GM23338 (cell line): ENCODE measurements around the gene ARL5A. TPM values are rescaled to one million over a fixed set of nuclear protein-coding genes. Genes with fewer than 3 reads are reported as not detected.

Experiments
- EZH2phosphoT487 ChIP-seq: fragments of 200-600 bp; sonication (generic); IDR thresholded peaks from one replicate; pipeline ENCODE4 v1.8.1; 2018; ENCODE audit warnings: antibody characterized with exemption; ENCODE audit not compliant: unreplicated experiment
- STAT1 ChIP-seq: IDR thresholded peaks from one replicate; pipeline ENCODE4 v1.6.1; 2016; ENCODE audit warnings: antibody characterized with exemption; ENCODE audit not compliant: unreplicated experiment
- ZNF331 ChIP-seq: fragments of 250-450 bp; sonication (Bioruptor Pico); IDR thresholded peaks from 2 replicates; pipeline ENCODE4 v1.5.0; 2020; ENCODE audit warnings: low read depth, mild to moderate bottlenecking, moderate library complexity
- polyA plus RNA-seq: library from polyadenylated mRNA; unstranded; fragments of >200 nt; fragmentation: Nextera tagmentation; extraction: Ambion mirVana; gene quantifications from 2 replicates; pipeline ENCODE4 v1.2.1, GENCODE V29; 2016
- total RNA-seq: library from RNA; depleted of rRNA; stranded (reverse); fragments of >200 nt; shearing (Covaris generic); gene quantifications from 2 replicates; pipeline ENCODE4 v1.2.3, GENCODE V29; 2014
- TF ChIP-seq, protein P1 (sequence below): IDR thresholded peaks from one replicate; pipeline ENCODE4 v1.6.1; 2018; ENCODE audit warnings: antibody characterized with exemption; ENCODE audit not compliant: unreplicated experiment
- TF ChIP-seq, protein P2 (sequence below): fragments of 250-450 bp; sonication (Bioruptor Pico); IDR thresholded peaks from 2 replicates; pipeline ENCODE4 v1.5.0; 2020; ENCODE audit warnings: mild to moderate bottlenecking, moderate library complexity
- TF ChIP-seq, protein P3 (sequence below), 2 experiments: fragments of 200-600 bp in 1 of 2; sonication (generic) in 1 of 2; conservative IDR thresholded peaks; 2 replicates each; pipeline versions ENCODE4 v1.5.1 to v1.6.1; 2016 to 2017; ENCODE audit warnings: antibody characterized with exemption in 2 of 2, low read depth in 2 of 2, mild to moderate bottlenecking in 2 of 2, moderate library complexity in 1 of 2

ARL5A gene
- total and polyA plus RNA-seq, 2 experiments from 2014 or later, result 26.8 to 104 TPM

DNA sequence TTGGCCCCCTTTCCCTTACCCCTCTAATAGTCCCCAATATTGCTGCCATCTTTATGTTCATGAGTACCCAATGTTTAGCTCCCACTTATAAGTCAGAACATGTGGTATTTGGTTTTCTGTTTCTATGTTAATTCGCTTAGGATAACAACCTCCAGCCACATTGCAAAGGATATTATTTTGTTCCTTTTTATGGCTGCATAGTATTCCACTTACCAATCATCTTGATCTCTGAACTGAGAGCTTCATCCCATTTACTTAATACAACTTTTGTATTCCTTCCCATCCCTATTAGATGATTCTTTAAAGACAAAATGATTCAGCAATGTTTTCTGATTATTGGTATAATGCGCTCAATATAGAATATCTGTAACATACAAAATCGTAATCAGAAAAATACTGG is 36.7 kb downstream of the ARL5A start (continued):
- TF ChIP-seq, protein P1, sequence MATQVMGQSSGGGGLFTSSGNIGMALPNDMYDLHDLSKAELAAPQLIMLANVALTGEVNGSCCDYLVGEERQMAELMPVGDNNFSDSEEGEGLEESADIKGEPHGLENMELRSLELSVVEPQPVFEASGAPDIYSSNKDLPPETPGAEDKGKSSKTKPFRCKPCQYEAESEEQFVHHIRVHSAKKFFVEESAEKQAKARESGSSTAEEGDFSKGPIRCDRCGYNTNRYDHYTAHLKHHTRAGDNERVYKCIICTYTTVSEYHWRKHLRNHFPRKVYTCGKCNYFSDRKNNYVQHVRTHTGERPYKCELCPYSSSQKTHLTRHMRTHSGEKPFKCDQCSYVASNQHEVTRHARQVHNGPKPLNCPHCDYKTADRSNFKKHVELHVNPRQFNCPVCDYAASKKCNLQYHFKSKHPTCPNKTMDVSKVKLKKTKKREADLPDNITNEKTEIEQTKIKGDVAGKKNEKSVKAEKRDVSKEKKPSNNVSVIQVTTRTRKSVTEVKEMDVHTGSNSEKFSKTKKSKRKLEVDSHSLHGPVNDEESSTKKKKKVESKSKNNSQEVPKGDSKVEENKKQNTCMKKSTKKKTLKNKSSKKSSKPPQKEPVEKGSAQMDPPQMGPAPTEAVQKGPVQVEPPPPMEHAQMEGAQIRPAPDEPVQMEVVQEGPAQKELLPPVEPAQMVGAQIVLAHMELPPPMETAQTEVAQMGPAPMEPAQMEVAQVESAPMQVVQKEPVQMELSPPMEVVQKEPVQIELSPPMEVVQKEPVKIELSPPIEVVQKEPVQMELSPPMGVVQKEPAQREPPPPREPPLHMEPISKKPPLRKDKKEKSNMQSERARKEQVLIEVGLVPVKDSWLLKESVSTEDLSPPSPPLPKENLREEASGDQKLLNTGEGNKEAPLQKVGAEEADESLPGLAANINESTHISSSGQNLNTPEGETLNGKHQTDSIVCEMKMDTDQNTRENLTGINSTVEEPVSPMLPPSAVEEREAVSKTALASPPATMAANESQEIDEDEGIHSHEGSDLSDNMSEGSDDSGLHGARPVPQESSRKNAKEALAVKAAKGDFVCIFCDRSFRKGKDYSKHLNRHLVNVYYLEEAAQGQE, result no peak
- TF ChIP-seq, protein P2, sequence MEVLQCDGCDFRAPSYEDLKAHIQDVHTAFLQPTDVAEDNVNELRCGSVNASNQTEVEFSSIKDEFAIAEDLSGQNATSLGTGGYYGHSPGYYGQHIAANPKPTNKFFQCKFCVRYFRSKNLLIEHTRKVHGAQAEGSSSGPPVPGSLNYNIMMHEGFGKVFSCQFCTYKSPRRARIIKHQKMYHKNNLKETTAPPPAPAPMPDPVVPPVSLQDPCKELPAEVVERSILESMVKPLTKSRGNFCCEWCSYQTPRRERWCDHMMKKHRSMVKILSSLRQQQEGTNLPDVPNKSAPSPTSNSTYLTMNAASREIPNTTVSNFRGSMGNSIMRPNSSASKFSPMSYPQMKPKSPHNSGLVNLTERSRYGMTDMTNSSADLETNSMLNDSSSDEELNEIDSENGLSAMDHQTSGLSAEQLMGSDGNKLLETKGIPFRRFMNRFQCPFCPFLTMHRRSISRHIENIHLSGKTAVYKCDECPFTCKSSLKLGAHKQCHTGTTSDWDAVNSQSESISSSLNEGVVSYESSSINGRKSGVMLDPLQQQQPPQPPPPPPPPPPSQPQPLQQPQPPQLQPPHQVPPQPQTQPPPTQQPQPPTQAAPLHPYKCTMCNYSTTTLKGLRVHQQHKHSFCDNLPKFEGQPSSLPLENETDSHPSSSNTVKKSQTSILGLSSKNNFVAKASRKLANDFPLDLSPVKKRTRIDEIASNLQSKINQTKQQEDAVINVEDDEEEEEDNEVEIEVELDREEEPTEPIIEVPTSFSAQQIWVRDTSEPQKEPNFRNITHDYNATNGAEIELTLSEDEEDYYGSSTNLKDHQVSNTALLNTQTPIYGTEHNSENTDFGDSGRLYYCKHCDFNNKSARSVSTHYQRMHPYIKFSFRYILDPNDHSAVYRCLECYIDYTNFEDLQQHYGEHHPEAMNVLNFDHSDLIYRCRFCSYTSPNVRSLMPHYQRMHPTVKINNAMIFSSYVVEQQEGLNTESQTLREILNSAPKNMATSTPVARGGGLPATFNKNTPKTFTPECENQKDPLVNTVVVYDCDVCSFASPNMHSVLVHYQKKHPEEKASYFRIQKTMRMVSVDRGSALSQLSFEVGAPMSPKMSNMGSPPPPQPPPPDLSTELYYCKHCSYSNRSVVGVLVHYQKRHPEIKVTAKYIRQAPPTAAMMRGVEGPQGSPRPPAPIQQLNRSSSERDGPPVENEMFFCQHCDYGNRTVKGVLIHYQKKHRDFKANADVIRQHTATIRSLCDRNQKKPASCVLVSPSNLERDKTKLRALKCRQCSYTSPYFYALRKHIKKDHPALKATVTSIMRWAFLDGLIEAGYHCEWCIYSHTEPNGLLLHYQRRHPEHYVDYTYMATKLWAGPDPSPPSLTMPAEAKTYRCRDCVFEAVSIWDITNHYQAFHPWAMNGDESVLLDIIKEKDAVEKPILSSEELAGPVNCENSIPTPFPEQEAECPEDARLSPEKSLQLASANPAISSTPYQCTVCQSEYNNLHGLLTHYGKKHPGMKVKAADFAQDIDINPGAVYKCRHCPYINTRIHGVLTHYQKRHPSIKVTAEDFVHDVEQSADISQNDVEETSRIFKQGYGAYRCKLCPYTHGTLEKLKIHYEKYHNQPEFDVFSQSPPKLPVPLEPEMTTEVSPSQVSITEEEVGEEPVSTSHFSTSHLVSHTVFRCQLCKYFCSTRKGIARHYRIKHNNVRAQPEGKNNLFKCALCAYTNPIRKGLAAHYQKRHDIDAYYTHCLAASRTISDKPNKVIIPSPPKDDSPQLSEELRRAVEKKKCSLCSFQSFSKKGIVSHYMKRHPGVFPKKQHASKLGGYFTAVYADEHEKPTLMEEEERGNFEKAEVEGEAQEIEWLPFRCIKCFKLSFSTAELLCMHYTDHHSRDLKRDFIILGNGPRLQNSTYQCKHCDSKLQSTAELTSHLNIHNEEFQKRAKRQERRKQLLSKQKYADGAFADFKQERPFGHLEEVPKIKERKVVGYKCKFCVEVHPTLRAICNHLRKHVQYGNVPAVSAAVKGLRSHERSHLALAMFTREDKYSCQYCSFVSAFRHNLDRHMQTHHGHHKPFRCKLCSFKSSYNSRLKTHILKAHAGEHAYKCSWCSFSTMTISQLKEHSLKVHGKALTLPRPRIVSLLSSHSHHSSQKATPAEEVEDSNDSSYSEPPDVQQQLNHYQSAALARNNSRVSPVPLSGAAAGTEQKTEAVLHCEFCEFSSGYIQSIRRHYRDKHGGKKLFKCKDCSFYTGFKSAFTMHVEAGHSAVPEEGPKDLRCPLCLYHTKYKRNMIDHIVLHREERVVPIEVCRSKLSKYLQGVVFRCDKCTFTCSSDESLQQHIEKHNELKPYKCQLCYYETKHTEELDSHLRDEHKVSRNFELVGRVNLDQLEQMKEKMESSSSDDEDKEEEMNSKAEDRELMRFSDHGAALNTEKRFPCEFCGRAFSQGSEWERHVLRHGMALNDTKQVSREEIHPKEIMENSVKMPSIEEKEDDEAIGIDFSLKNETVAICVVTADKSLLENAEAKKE (CRISPR knock-in tag), result no peak
- TF ChIP-seq, protein P3, sequence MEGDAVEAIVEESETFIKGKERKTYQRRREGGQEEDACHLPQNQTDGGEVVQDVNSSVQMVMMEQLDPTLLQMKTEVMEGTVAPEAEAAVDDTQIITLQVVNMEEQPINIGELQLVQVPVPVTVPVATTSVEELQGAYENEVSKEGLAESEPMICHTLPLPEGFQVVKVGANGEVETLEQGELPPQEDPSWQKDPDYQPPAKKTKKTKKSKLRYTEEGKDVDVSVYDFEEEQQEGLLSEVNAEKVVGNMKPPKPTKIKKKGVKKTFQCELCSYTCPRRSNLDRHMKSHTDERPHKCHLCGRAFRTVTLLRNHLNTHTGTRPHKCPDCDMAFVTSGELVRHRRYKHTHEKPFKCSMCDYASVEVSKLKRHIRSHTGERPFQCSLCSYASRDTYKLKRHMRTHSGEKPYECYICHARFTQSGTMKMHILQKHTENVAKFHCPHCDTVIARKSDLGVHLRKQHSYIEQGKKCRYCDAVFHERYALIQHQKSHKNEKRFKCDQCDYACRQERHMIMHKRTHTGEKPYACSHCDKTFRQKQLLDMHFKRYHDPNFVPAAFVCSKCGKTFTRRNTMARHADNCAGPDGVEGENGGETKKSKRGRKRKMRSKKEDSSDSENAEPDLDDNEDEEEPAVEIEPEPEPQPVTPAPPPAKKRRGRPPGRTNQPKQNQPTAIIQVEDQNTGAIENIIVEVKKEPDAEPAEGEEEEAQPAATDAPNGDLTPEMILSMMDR (conservative IDR thresholded peaks at IDR 0.05; ENCODE audit: low read depth in 2 of 2), result no peak
- TF ChIP-seq ZNF331, result no peak
- no peak for TF ChIP-seq STAT1
- TF ChIP-seq EZH2phosphoT487, result no peak
